Prostate gland (tissue), 2 donors: ENCODE measurements around the gene NABP1.

Experiments
- CTCF ChIP-seq, 4 experiments: fragments of 200-600 bp in 2 of 4; fragments of 450-650 bp in 2 of 4; sonication (generic) in 2 of 4; IDR thresholded peaks; 1 replicate in 3 of 4; 2 replicates in 1 of 4; pipeline ENCODE4 v1.5.1; 2016 to 2019; ENCODE audit warnings: antibody characterized with exemption in 4 of 4, mild to moderate bottlenecking in 2 of 4, moderate library complexity in 2 of 4
- POLR2A ChIP-seq: fragments of 450-650 bp; IDR thresholded peaks from one replicate; pipeline ENCODE4 v1.6.1; 2016; ENCODE audit warnings: antibody characterized with exemption, mild to moderate bottlenecking

GRCh38 chr2:191691898-191692297 is 14.0 kb downstream of the NABP1 start:
- TF ChIP-seq CTCF (IDR thresholded peaks at IDR 0.05) (no peak), POLR2A (no peak)
